Measurements from ENCODE around the gene PMVK.

Gene PMVK

DNA sequence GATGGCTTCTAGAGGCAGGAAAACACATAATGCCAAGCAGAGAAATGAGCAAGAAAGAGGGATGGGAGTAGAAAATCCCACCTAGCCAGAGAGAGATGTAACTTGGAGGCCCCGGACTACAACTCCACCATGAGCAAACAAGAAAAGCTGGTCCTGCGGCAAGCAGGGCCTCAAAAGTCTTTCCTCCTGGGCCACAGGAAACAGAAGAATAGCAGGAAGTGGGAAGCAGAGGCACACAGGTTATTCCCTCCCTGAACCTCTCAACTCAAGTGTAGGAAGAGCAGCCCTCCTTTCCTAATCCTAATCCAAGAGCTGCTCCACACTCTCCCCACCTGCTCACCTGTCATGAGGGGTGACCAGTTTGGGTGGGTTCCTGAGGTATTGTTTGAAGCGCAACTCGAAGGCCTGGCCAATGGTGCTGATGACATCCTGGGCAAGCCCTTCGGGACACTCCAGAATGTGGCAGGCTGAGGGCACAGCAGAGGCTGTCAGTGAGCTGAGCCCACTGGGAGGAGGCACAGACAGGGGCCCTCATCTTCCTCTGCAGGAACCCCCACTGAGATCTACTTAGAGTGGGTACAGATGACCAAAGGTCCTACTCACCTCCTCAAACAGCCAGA is 30.9 kb upstream of the PMVK start:
- in situ Hi-C loops (cut with MboI; ENCODE audit: low sequenced_read_pairs): no loop called here

GRCh38 chr1:154966111-154966510 is 29.6 kb upstream of the PMVK start:
- in situ Hi-C loops (cut with MboI; ENCODE audit: low sequenced_read_pairs): no loop called here

GRCh38 chr1:154964359-154964758 is 27.8 kb upstream of the PMVK start:
- in situ Hi-C loops (cut with MboI; ENCODE audit: low sequenced_read_pairs): no loop called here

- in situ Hi-C loops (cut with MboI; ENCODE audit: low sequenced_read_pairs): no loop called here
Measured at GRCh38 chr1:154963643-154964042, 27.1 kb upstream of the PMVK start.

DNA sequence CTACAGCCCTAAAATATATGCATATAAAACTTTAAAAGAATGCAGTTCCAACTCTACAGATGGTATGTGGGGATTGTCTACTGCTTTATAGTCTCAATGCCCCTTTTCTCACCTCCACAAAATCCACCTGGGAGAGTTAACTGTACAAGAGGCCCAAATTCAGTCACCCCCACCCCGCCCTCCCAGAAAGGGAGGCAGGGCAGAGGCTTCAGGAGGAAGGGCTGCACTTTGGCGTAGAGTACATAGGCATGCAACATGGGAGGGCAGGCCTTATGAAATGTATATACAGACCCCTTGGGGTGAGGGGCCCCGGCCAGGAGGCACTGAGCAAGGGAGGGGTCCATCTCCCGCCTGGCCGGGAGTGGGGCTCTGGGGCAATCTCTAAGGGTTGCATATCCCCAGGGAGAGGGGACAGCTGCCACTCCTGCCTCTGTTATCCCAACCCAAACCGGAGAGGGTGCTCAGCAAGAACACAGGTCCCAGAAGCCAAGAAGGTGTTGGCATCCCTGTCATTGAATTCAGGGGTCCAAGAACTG is 26.3 kb upstream of the PMVK start:
- in situ Hi-C loops (cut with MboI; ENCODE audit: low sequenced_read_pairs): no loop called here

DNA sequence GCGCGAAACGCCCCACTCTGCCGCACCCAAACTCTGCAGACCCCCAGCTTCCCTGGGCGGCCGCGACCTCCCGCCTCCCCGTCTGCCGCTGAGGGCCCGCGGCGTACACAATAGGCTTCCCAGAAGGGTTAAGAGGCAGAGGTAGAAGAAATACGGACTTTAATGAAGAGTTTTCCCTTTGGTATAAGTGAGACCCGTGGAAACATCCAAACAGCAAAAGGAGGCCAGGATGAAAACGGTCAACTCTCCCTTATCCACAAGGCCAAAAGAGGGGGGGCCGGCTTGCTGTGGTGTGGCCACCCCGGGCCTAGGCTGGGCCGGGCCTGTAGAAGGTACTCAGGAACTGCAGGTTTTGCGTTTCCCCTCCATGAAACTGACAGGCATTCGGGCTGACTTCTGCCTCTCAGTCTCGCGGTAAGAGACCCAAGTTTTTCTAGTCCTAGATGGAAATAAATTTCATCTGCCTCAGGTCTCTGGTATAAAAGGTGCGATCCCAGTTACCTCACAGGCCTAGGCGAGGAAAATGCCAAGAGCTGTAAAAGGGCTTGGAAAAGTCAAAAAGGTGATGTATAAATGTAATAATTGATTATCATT is 25.7 kb upstream of the PMVK start:
- in situ Hi-C loops (cut with MboI; ENCODE audit: low sequenced_read_pairs): no loop called here

DNA sequence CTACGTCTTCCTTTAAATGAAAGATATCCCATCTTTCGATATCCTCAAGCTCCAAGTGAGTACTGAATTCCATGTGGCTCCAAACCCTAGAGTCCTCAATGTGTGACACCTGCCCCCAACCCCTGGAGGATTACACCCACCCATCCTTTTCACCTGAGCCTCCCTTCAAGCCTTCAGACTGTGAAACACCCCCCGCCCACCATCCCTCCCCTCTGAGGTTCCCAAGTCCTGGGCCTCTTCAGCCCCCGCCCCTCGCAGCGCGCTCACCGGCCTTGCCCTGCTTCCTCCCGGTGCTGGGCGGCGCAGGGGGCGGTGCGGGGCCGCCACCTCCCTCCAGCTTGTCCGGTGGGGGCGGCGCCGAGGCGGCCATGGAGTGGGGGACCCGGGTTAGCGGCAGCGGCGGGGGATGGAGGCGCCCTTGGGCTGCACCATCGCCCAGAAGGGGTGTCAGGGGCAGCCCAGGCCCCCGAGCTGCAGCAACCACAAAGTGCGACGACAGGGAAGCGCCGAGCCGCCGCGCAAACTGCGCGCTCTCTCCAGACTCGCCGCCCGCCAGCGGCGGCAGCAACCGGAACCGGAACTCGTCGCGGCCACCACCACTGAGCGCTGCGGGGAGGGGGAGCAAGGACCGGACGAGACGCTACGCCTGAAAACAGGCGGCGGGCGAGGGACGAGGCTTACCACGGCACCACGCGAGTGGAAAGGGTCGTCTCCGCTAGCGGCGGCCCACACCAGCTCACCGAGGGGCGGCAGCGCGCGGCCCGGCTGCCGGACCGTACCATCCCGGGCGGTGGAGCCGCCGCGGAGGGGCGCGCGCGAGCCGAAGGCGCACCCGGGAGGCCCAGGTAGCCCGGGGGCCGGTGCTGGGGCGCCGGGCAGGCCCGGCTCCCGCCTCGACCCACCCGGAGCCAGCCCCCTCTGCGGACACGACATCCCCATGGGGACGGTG is 25.0 kb upstream of the PMVK start, which contains the start of gene PYGO2:
Gene PYGO2 (minus strand): TSS at position 576 of the 949 bp plus-strand sequence. CDS start 206 bp downstream, at position 370.
- in situ Hi-C loops (cut with MboI; ENCODE audit: low sequenced_read_pairs): no loop called here

DNA sequence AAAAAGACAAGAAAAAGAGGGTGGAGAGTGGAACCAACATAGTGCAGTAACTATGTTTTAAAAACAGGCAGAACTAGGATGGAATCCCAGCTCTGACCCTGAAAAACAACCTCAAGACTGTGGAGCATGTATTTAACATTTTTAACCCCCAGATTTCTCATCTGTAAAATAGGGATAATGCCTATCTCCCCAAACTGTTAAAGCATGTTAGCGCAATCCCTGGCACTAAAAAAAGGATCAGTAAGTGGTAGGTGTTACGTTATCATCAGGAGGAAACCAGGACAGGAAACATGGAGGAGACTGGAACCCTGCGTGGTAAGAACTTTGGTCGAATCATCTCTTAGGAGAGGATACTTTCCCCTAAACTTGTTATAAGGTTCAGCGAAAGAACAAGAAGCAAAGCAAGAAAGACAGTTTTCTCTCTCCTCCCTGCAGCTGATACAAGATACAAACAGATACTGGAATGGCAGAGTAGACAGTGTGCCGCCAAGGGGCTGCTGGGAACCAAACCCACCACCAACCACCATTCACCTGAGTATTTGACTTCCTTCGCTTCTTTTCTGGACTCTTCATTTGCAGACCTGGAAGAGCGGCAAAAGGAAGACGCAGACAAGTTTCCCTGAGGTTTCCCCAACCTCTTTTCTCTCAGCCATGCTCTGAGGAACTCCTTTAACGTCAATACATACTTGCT is 24.1 kb upstream of the PMVK start:
- in situ Hi-C loops (cut with MboI; ENCODE audit: low sequenced_read_pairs): no loop called here

GRCh38 chr1:154959426-154959780 is 22.9 kb upstream of the PMVK start:
- in situ Hi-C loops (cut with MboI; ENCODE audit: low sequenced_read_pairs): no loop called here

DNA sequence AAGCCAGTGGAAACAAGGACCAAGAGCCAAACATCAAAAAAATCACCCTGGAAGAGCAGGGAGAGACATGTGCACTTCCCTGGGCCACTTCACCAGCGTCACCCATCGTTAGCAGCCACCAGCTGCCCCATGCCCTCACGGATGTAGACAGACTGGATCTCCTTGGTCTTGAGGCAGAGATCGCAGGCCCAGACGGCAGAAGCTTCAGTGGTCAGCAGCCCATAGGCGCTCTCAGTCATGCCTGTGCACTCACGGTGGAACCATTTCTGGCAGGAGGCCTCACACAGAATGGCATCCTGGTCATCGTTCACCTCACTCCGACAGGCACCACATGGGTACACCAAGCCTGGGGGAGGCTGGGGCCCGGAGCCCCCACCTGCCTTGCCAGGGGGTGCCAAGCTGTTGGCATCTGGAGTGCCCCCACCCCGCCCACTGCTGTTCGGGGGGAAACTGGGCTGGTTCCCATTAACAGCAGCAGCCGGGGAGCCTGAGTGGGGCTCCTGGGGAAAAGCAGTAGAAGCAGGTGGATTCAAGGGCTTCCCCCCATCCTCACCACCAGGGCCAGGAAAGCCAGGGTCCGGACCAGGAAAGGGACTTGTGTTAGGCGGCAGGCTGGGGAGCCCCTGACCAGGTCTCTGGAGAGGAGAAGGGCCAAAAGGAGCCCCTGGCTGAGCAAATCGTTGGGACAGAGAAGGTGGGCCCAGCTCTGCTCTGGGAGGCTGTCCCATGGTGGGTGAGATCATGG is 22.3 kb upstream of the PMVK start:
- in situ Hi-C loops (cut with MboI; ENCODE audit: low sequenced_read_pairs): no loop called here

DNA sequence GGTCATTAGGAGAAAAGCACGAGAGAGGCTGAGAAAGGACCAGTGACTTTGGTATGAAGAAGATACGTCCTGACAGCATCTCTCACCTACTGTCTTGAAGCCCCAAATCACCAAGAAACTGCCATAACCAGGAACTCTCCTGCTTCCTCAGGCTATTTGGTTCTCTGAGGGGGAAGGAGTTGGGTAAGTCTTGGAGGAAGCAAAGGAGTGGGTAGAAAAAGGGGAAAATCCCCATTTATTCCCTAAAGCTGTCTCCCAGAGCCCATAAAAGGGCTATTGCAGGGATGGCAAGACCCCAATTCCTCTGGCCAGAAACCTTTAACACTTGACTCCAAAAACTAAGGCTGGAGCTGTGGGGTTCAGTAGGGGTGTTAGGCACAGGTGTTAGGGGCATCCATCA is 21.5 kb upstream of the PMVK start:
- in situ Hi-C loops (cut with MboI; ENCODE audit: low sequenced_read_pairs): no loop called here

DNA sequence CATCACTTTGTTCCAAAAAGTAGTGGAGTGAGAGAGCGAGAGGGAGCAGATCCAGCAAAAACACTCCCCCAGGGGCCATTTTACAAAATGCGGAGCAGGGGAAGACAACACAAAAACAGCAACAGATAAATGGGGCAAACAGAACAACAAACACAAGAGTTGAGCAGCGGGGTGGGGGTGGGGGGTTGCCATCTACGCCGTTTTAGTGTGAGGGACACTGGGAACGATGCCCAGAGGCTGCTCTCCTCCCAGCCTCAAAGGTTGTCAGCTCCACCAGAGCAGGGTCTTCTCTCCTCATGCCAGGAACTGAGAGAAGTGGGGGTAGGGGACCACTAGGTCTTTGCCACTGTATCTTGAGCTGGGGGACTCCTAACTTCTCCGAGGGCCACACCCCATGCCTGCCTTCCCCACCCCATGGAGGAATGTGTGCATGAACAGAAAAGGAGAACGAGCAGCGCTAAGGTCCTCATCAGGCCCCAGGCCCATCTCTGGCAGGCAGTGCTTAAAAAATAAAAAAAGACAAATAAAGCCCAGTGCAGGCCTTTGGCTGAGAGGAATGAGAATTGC is 20.7 kb upstream of the PMVK start:
- in situ Hi-C loops (cut with MboI; ENCODE audit: low sequenced_read_pairs): no loop called here

GRCh38 chr1:154956544-154956941 is 20.0 kb upstream of the PMVK start:
- in situ Hi-C loops (cut with MboI; ENCODE audit: low sequenced_read_pairs): no loop called here

- in situ Hi-C loops (cut with MboI; ENCODE audit: low sequenced_read_pairs): no loop called here
Measured at GRCh38 chr1:154955718-154956543, 19.4 kb upstream of the PMVK start, which contains the start of gene PBXIP1. Gene PBXIP1, minus strand, starts transcription at chr1:154956099. Its CDS starts 2,378 bp downstream, at chr1:154953721.

- in situ Hi-C loops (cut with MboI; ENCODE audit: low sequenced_read_pairs): no loop called here
Measured at GRCh38 chr1:154955039-154955717, 18.7 kb upstream of the PMVK start.

DNA sequence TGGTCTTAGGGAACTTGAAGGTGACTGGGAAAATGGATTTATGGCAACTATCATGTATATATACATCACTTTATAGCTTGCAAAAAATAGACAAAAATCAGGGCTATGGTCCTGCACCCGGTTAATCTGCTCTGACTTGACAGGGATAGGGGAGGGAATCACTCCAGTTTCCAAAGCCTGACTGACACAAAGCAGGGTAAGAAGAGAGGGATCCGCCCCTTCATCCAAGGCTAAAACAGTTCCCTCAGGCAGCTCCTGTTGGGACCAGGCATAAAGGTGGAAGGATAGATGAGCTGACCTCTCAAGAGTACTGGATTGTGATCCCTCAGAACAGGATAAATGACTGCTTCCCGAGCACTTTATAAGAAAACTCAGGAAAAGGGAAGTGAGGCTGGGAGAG is 18.0 kb upstream of the PMVK start:
- in situ Hi-C loops (cut with MboI; ENCODE audit: low sequenced_read_pairs): no loop called here

DNA sequence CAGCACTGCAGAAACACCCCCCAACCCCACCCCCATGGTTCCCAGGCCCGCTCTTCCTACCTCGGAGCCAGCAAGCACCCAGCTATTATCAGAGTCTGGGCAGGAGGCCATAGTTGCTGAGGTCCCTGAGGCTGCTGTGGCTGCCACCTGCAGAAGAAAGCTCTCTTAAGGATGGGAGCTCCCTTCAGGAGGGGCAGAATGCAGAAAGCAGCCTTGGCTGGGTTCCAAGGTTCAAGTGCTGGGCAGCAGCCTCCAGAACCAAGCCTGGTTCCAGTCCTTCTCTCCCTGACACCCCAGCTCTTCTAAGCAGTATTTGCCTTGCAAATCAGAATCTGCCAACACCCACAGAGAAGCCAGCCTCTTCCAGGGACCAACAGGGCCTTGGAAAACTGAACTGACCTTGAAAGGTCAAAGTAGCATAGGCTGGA is 17.1 kb upstream of the PMVK start:
- in situ Hi-C loops (cut with MboI; ENCODE audit: low sequenced_read_pairs): no loop called here

GRCh38 chr1:154952664-154953063 is 16.1 kb upstream of the PMVK start:
- in situ Hi-C loops (cut with MboI; ENCODE audit: low sequenced_read_pairs): no loop called here
